Breast epithelium (tissue), 3 donors: Measurements from ENCODE around the gene SLC16A7.

Experiments used
- POLR2A ChIP-seq: fragments of 450-650 bp; IDR thresholded peaks from one replicate; pipeline ENCODE4 v1.6.1; 2016; ENCODE audit warnings: antibody characterized with exemption, mild to moderate bottlenecking, moderate library complexity
- TF ChIP-seq, protein P1 (sequence below), 3 donors: fragments of 450-650 bp; IDR thresholded peaks; one replicate each; pipeline ENCODE4 v1.5.1; 2016 to 2017; ENCODE audit warnings: antibody characterized with exemption in 3 of 3, mild to moderate bottlenecking in 3 of 3, moderate library complexity in 3 of 3

DNA sequence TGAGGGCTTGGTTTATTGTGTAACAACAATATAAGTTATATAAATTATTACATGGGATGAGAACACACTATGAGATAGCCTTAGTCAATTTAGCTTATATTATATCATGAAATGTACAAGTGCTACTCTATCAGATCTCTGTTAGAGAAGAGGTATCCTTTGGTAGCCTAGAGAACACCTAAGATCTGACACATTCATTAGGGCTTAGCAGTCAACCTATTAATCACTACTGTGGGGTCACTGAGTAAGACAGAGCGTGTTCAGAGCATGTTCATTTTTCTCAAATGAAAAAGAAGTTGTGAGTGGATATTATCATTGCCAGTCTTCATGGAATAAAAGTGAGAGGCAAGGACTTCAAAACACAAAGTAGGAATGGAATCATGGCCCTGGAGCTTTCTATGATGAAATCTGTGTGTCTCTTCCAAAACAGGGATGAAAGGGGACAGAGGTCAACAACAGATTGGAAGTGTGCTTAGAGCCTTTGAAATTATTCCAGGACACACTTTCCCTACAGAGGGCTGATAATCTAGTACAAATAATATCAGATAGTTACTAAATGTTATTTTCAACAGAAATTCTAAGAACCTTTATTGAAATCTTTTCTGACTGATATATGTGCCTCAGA, 114.3 kb downstream of the SLC16A7 start:
- TF ChIP-seq POLR2A: no peak
- TF ChIP-seq, protein P1, sequence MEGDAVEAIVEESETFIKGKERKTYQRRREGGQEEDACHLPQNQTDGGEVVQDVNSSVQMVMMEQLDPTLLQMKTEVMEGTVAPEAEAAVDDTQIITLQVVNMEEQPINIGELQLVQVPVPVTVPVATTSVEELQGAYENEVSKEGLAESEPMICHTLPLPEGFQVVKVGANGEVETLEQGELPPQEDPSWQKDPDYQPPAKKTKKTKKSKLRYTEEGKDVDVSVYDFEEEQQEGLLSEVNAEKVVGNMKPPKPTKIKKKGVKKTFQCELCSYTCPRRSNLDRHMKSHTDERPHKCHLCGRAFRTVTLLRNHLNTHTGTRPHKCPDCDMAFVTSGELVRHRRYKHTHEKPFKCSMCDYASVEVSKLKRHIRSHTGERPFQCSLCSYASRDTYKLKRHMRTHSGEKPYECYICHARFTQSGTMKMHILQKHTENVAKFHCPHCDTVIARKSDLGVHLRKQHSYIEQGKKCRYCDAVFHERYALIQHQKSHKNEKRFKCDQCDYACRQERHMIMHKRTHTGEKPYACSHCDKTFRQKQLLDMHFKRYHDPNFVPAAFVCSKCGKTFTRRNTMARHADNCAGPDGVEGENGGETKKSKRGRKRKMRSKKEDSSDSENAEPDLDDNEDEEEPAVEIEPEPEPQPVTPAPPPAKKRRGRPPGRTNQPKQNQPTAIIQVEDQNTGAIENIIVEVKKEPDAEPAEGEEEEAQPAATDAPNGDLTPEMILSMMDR (IDR thresholded peaks at IDR 0.05): no peak
